K562 (cell line): ENCODE measurements around the gene SCN7A. TPM values are rescaled to one million over a fixed set of nuclear protein-coding genes. Genes with fewer than 3 reads are reported as not detected.

ENCODE experiments used
- BHLHE40 ChIP-seq: IDR thresholded peaks from 2 replicates; pipeline ENCODE4 v1.6.1; 2011; ENCODE audit warnings: low read length, improper control_type of control experiment
- CCAR2 ChIP-seq: fragments of 200-400 bp; formaldehyde crosslinking; IDR thresholded peaks from 2 replicates; pipeline ENCODE4 v1.6.1; 2017; ENCODE audit warnings: mild to moderate bottlenecking, low read depth, low read length
- CLOCK ChIP-seq: fragments of 250-450 bp; sonication (Bioruptor Pico); IDR thresholded peaks from 2 replicates; pipeline ENCODE4 v1.4.0; 2020; ENCODE audit warnings: mild to moderate bottlenecking, moderate library complexity, borderline replicate concordance
- EGR1 ChIP-seq: fragments of 450-650 bp; conservative IDR thresholded peaks from 2 replicates; pipeline ENCODE4 v1.6.1; 2017; ENCODE audit warnings: mild to moderate bottlenecking
- FOXJ2 ChIP-seq: fragments of 200-800 bp; sonication (Bioruptor generic); IDR thresholded peaks from 2 replicates; pipeline ENCODE4 v1.6.1; 2016; ENCODE audit warnings: missing genetic modification characterization, missing compliant biosample characterization
- GTF2F1 ChIP-seq: IDR thresholded peaks from 2 replicates; pipeline ENCODE4 v1.6.1; 2011; ENCODE audit warnings: low read depth, low read length, improper control_type of control experiment
- KDM1A ChIP-seq, 2 experiments: fragments of 450-650 bp; IDR thresholded peaks; 2 replicates each; pipeline ENCODE4 v1.6.1; 2016; ENCODE audit warnings: mild to moderate bottlenecking in 2 of 2
- POLR2AphosphoS2 ChIP-seq: IDR thresholded peaks from 2 replicates; pipeline ENCODE4 v1.6.1; 2012; ENCODE audit warnings: low read length, improper control_type of control experiment
- POLR2H ChIP-seq: IDR thresholded peaks from 2 replicates; pipeline ENCODE4 v1.6.1; 2016; ENCODE audit warnings: missing genetic modification characterization, low read depth, mild to moderate bottlenecking, control low read depth, missing compliant biosample characterization, moderate library complexity
- TEAD4 ChIP-seq, 2 experiments: sonication (generic) in 1 of 2; formaldehyde crosslinking in 1 of 2; IDR thresholded peaks; 2 replicates each; pipeline versions ENCODE4 v1.6.1 to v1.8.0; 2012 to 2022; ENCODE audit warnings: borderline replicate concordance in 1 of 2, inconsistent platforms in 1 of 2, low read length in 1 of 2, mild to moderate bottlenecking in 1 of 2, missing genetic modification reagents in 1 of 2
- THRA ChIP-seq: fragments of 450-650 bp; IDR thresholded peaks from 2 replicates; pipeline ENCODE4 v1.6.1; 2017; ENCODE audit warnings: mild to moderate bottlenecking, moderate library complexity
- YBX1 ChIP-seq: fragments of 450-650 bp; IDR thresholded peaks from 2 replicates; pipeline ENCODE4 v1.7.1; 2016; ENCODE audit warnings: mild to moderate bottlenecking
- ZBTB34 ChIP-seq: fragments of 250-450 bp; sonication (Bioruptor Pico); IDR thresholded peaks from 2 replicates; pipeline ENCODE4 v1.8.0; 2021; ENCODE audit warnings: mild to moderate bottlenecking, moderate library complexity
- ZC3H11A ChIP-seq: IDR thresholded peaks from 2 replicates; pipeline ENCODE4 v1.6.1; 2012; ENCODE audit warnings: low read depth, low read length, improper control_type of control experiment
- ZNF324 ChIP-seq: fragments of 250-450 bp; sonication (Bioruptor Pico); IDR thresholded peaks from 2 replicates; pipeline ENCODE4 v1.4.0; 2020; ENCODE audit warnings: mild to moderate bottlenecking
- ZNF511 ChIP-seq: sonication (generic); formaldehyde crosslinking; IDR thresholded peaks from 2 replicates; pipeline ENCODE4 v1.8.0; 2022; ENCODE audit warnings: mild to moderate bottlenecking, missing genetic modification reagents
- ZNF740 ChIP-seq, 3 experiments: fragments of 200-800 bp in 1 of 3; sonication (Bioruptor generic) in 1 of 3; sonication (generic) in 1 of 3; formaldehyde crosslinking in 1 of 3; IDR thresholded peaks; 2 replicates each; pipeline versions ENCODE4 v1.6.1 to v1.8.0; 2016 to 2022; ENCODE audit warnings: mild to moderate bottlenecking in 2 of 3, missing compliant biosample characterization in 2 of 3, missing genetic modification characterization in 2 of 3, missing genetic modification reagents in 1 of 3
- ZNF764 ChIP-seq: fragments of 250-450 bp; sonication (Bioruptor Pico); IDR thresholded peaks from 2 replicates; pipeline ENCODE4 v1.4.0; 2020; ENCODE audit warnings: low read depth, mild to moderate bottlenecking, moderate library complexity
- ZNF79 ChIP-seq: fragments of 250-450 bp; sonication (Bioruptor Pico); IDR thresholded peaks from 2 replicates; pipeline ENCODE4 v1.4.0; 2020; ENCODE audit warnings: low read depth, mild to moderate bottlenecking, moderate library complexity
- polyA plus RNA-seq, 8 experiments: library from polyadenylated mRNA; depleted of rRNA in 4 of 8; stranded (reverse) in 5 of 8; unstranded in 3 of 8; fragments of >200 nt; fragmentation: Nextera tagmentation in 2 of 8; fragmentation: Illumina TruSeq in 1 of 8; extraction: Ambion mirVana in 2 of 8; extraction: Trizol in 1 of 8; gene quantifications; 2 replicates each; pipeline versions ENCODE4 v1.2.1 to v1.2.3, GENCODE V29; 2011 to 2014; ENCODE audit warnings: inconsistent platforms in 1 of 8, missing spikeins in 1 of 8
- total RNA-seq, 7 experiments: library from RNA; depleted of rRNA in 6 of 7; stranded (reverse); fragments of >200 nt in 6 of 7; fragmentation: Illumina TruSeq in 2 of 7; extraction: Trizol in 2 of 7; gene quantifications; 2 replicates each; pipeline versions ENCODE4 v1.2.1 to v1.2.3, GENCODE V29; 2011 to 2021; ENCODE audit warnings: low replicate concordance in 1 of 7

SCN7A gene
- total and polyA plus RNA-seq, 9 of the 15 experiments (the other 6 are each of a cell fraction or from before 2014, with no cell fraction given): under 0.01 to 0.05 (median 0.03) TPM; not detected in 3

- TF ChIP-seq CLOCK (CRISPR knock-in tag) (no peak), ZC3H11A (no peak), ZNF511 (CRISPR knock-in tag) (no peak), FOXJ2 (tag) (0 out of 2 replicates have a peak, but pooled peaks have one; percentile 32), BHLHE40 (no peak), ZBTB34 (CRISPR knock-in tag) (no peak), KDM1A (IDR thresholded peaks at IDR 0.05) (no peak), GTF2F1 (no peak), ZNF764 (CRISPR knock-in tag) (no peak), CCAR2 (no peak), POLR2H (peak; percentile 38; the same call in 1 of the 2 replicates), ZNF740 (CRISPR knock-in tag; IDR thresholded peaks at IDR 0.05) (no peak), ZNF740 (tag; IDR thresholded peaks at IDR 0.05) (no peak), ZNF324 (no peak), EGR1 (peak; percentile 91), ZNF79 (CRISPR knock-in tag) (peak; percentile 31; the same call in 1 of the 2 replicates), THRA (no peak), TEAD4 (IDR thresholded peaks at IDR 0.05; ENCODE audit: low read length) (no peak), TEAD4 (CRISPR knock-in tag; IDR thresholded peaks at IDR 0.05; ENCODE audit: borderline replicate concordance) (no peak), YBX1 (no peak), POLR2AphosphoS2 (no peak)
Measured at GRCh38 chr2:166410828-166411472, 83.1 kb downstream of the SCN7A start (continued).
